Thoracic aorta (tissue), 2 donors: ENCODE results near the gene MAGEE1. TPM values are rescaled to one million over a fixed set of nuclear protein-coding genes. Genes with fewer than 3 reads are reported as not detected.

Source experiments
- ATAC-seq: fragments of 150-250 bp; one replicate; pipeline ENCODE4 v1.8.0; 2017; ENCODE audit warnings: low read depth; ENCODE audit not compliant: insufficient number of reproducible peaks, low FRiP score
- DNase-seq: peaks from one replicate; pipeline ENCODE4 v3.0.0-alpha.2; 2020; ENCODE audit warnings: low spot score
- H3K27ac ChIP-seq, 2 donors: fragments of 200-600 bp; sonication (generic); 1 replicate in 1 of 2; 2 replicates in 1 of 2; pipeline ENCODE4 v1.5.1; 2016; ENCODE audit warnings: mild to moderate bottlenecking in 2 of 2, moderate library complexity in 2 of 2
- H3K27me3 ChIP-seq: fragments of 200-600 bp; sonication (generic); replicated peaks from 2 replicates; pipeline ENCODE4 v1.6.0; 2016; ENCODE audit warnings: mild to moderate bottlenecking; ENCODE audit not compliant: insufficient read depth
- H3K36me3 ChIP-seq: fragments of 200-600 bp; sonication (generic); one replicate; pipeline ENCODE4 v1.5.1; 2016
- H3K4me1 ChIP-seq, 2 donors: fragments of 200-600 bp; sonication (generic); 1 replicate in 1 of 2; 2 replicates in 1 of 2; pipeline versions ENCODE4 v1.5.1 to v1.6.0; 2016; ENCODE audit warnings: low read depth in 2 of 2, mild to moderate bottlenecking in 1 of 2; ENCODE audit not compliant: control insufficient read depth in 1 of 2
- H3K4me3 ChIP-seq: fragments of 200-600 bp; sonication (generic); 2 replicates; pipeline ENCODE4 v1.5.1; 2016; ENCODE audit warnings: mild to moderate bottlenecking
- H3K9me3 ChIP-seq: fragments of 200-600 bp; sonication (generic); 2 replicates; pipeline ENCODE4 v1.5.1; 2016
- CTCF ChIP-seq: fragments of 200-600 bp; sonication (generic); IDR thresholded peaks from one replicate; pipeline ENCODE4 v1.5.1; 2019; ENCODE audit warnings: antibody characterized with exemption
- total RNA-seq, 2 donors: library from RNA; depleted of rRNA; stranded (reverse); fragments of >200 nt; gene quantifications; one replicate each; pipeline versions ENCODE4 v1.1.0 to v1.2.3, GENCODE V29; 2016

Gene MAGEE1
- total RNA-seq, 2 donors from 2014 or later: 3.2 to 3.7 TPM

- Histone ChIP-seq H3K9me3 (no peaks in the 10 kb centered on the region), H3K4me3 (no peak overlapping the region), H3K27ac (no peak overlapping the region), H3K27me3 (no peaks in the 10 kb centered on the region), H3K4me1 (no peaks in the 10 kb centered on the region), H3K36me3 (no peaks in the 10 kb centered on the region)
- TF ChIP-seq CTCF: no peak
- DNase-seq (no peak), ATAC-seq (no peak)
Observed at GRCh38 chrX:76477353-76477752, 49.8 kb downstream of the MAGEE1 start.
